OCI-LY7 (cell line): Measurements from ENCODE around the gene BRD9. TPM values are rescaled to one million over a fixed set of nuclear protein-coding genes. Genes with fewer than 3 reads are reported as not detected.

ENCODE experiments used
- BruUV-seq: library from RNA; stranded (reverse); fragments of 400-500 nt; replicated peaks from 2 replicates; lab custom pipeline; 2021; lab: Mats Ljungman, UMichigan
- CTCF ChIA-PET: fragments of 300-600 bp; sonication (Branson Sonifier 250); formaldehyde crosslinking; loops from one replicate; lab custom pipeline; 2022; ENCODE audit warnings: antibody characterized with exemption; ENCODE audit not compliant: unreplicated experiment; lab: Charles Lee
- POLR2A ChIA-PET: fragments of 300-600 bp; sonication (Branson Sonifier 250); formaldehyde crosslinking; loops from one replicate; lab custom pipeline; 2022; ENCODE audit warnings: antibody characterized with exemption; lab: Charles Lee
- DNase-seq: peaks from one replicate; pipeline ENCODE4 v3.0.0-alpha.2; 2015; ENCODE audit warnings: low spot score
- H2AFZ ChIP-seq: fragments of 200-600 bp; sonication (generic), shearing (Covaris generic); 2 replicates; pipeline ENCODE4 v1.6.1; 2014; ENCODE audit warnings: mild to moderate bottlenecking, antibody characterized with exemption, low read length, moderate library complexity
- H3K27ac ChIP-seq: fragments of 200-600 bp; sonication (generic); 2 replicates; pipeline ENCODE4 v1.5.1; 2014; ENCODE audit warnings: mixed run types, low read depth, mild to moderate bottlenecking, moderate library complexity, low read length, inconsistent platforms; ENCODE audit not compliant: poor library complexity, severe bottlenecking
- H3K36me3 ChIP-seq: fragments of 200-600 bp; sonication (generic); 2 replicates; pipeline ENCODE4 v1.6.1; 2014; ENCODE audit warnings: mild to moderate bottlenecking, antibody characterized with exemption, low read length, moderate library complexity, mixed read lengths; ENCODE audit not compliant: insufficient read depth
- H3K4me1 ChIP-seq: fragments of 200-600 bp; sonication (generic); 2 replicates; pipeline ENCODE4 v1.5.1; 2014; ENCODE audit warnings: mild to moderate bottlenecking, low read length; ENCODE audit not compliant: insufficient read depth, poor library complexity, severe bottlenecking
- H3K4me2 ChIP-seq: fragments of 200-600 bp; sonication (generic); 2 replicates; pipeline ENCODE4 v1.6.1; 2014; ENCODE audit warnings: mild to moderate bottlenecking, low read length
- H3K4me3 ChIP-seq: fragments of 200-600 bp; sonication (generic); 2 replicates; pipeline ENCODE4 v1.5.1; 2014; ENCODE audit warnings: mild to moderate bottlenecking, low read depth, low read length; ENCODE audit not compliant: poor library complexity, severe bottlenecking
- H3K79me2 ChIP-seq: fragments of 200-600 bp; sonication (generic); 2 replicates; pipeline ENCODE4 v1.6.1; 2016; ENCODE audit warnings: low read depth, mild to moderate bottlenecking, low read length, moderate library complexity, mixed read lengths; ENCODE audit not compliant: insufficient read depth
- H3K9me2 ChIP-seq: fragments of 200-600 bp; sonication (generic); 2 replicates; pipeline ENCODE4 v1.6.1; 2016; ENCODE audit warnings: mild to moderate bottlenecking, low read length, mixed read lengths; ENCODE audit not compliant: insufficient read depth
- H3K9me3 ChIP-seq: fragments of 200-600 bp; sonication (generic); 2 replicates; pipeline ENCODE4 v1.6.1; 2014; ENCODE audit warnings: mild to moderate bottlenecking, mixed run types, low read length, mixed read lengths
- H4K20me1 ChIP-seq: fragments of 200-600 bp; sonication (generic); 2 replicates; pipeline ENCODE4 v1.6.1; 2014; ENCODE audit warnings: mild to moderate bottlenecking, antibody characterized with exemption, low read length, moderate library complexity, mixed read lengths; ENCODE audit not compliant: insufficient read depth
- CTCF ChIP-seq: fragments of 200-600 bp; sonication (generic); conservative IDR thresholded peaks from 2 replicates; pipeline ENCODE4 v1.5.1; 2014; ENCODE audit warnings: mild to moderate bottlenecking, antibody characterized with exemption, low read length, moderate library complexity, mixed read lengths
- EZH2phosphoT487 ChIP-seq: fragments of 200-600 bp; sonication (generic); IDR thresholded peaks from 2 replicates; pipeline ENCODE4 v1.6.1; 2018; ENCODE audit warnings: low read depth, borderline replicate concordance, mild to moderate bottlenecking, mixed run types, antibody characterized with exemption, low read length, moderate library complexity, mixed read lengths
- intact Hi-C: fragments of 100-400 bp; cut with micrococcal nuclease; formaldehyde crosslinking; loops from one replicate; pipeline ENCODE4 v1.10.0; 2022; ENCODE audit not compliant: unreplicated experiment
- total RNA-seq, 2 experiments: library from RNA; depleted of rRNA in 1 of 2; stranded (reverse); fragments of >200 nt in 1 of 2; shearing (Covaris generic) in 1 of 2; gene quantifications; 2 replicates each; pipeline ENCODE4 v1.2.3, GENCODE V29; 2014 to 2022

BRD9 gene
- total RNA-seq, 2 experiments from 2014 or later: 46.7 to 78.7 TPM

- Histone ChIP-seq H3K9me2 (no peaks in the 10 kb centered on the region), H3K4me1 (peaks cover 8% of the 10 kb centered on the region), H3K9me3 (no peaks in the 10 kb centered on the region), H3K36me3 (peaks cover 98% of the 10 kb centered on the region), H3K79me2 (no peaks in the 10 kb centered on the region), H2AFZ (no peak overlapping the region), H3K4me2 (no peak overlapping the region), H3K4me3 (no peak overlapping the region), H4K20me1 (no peaks in the 10 kb centered on the region; the same call in none of the 2 replicates), H3K27ac (no peak overlapping the region)
- ChIA-PET POLR2A (interaction anchor here (0.7 kb wide), 1 partner anchor 12 kb away, joined by 3 read pairs; no protein-coding TSS in a partner anchor), CTCF (no interaction called here)
- intact Hi-C loops: no loop called here
- no TSS peak for BruUV-seq
- TF ChIP-seq EZH2phosphoT487 (no peak), CTCF (no peak)
- peak; percentile 50 for DNase-seq
Observed at GRCh38 chr5:873328-873727, 19.3 kb downstream of the BRD9 start.

GRCh38 chr5:872301-872700 is 20.3 kb downstream of the BRD9 start:
- Histone ChIP-seq H3K4me1 (peaks cover 8% of the 10 kb centered on the region), H3K9me2 (no peaks in the 10 kb centered on the region), H3K36me3 (peaks cover 98% of the 10 kb centered on the region), H3K27ac (no peak overlapping the region), H3K4me3 (no peak overlapping the region), H2AFZ (no peak overlapping the region), H3K79me2 (no peaks in the 10 kb centered on the region), H3K9me3 (no peaks in the 10 kb centered on the region), H3K4me2 (no peak overlapping the region), H4K20me1 (no peaks in the 10 kb centered on the region; the same call in none of the 2 replicates)
- intact Hi-C loops: no loop called here
- BruUV-seq: no TSS peak
- TF ChIP-seq EZH2phosphoT487 (no peak), CTCF (no peak)
- ChIA-PET POLR2A (no interaction called here), CTCF (no interaction called here)
- no peak for DNase-seq

GRCh38 chr5:871596-872298 is 20.9 kb downstream of the BRD9 start:
- CTCF ChIA-PET: no interaction called here
- Histone ChIP-seq H3K9me3 (no peaks in the 10 kb centered on the region), H3K4me2 (no peak overlapping the region), H3K36me3 (peaks cover 98% of the 10 kb centered on the region), H3K9me2 (no peaks in the 10 kb centered on the region), H3K4me3 (no peak overlapping the region), H3K27ac (no peak overlapping the region), H4K20me1 (no peaks in the 10 kb centered on the region; the same call in none of the 2 replicates), H3K4me1 (peaks cover 8% of the 10 kb centered on the region), H3K79me2 (no peaks in the 10 kb centered on the region), H2AFZ (no peak overlapping the region)
- POLR2A ChIA-PET: no interaction called here
- no peak for DNase-seq
- TF ChIP-seq CTCF (no peak), EZH2phosphoT487 (no peak)
- intact Hi-C loops: no loop called here
- no TSS peak for BruUV-seq
